Measurements from ENCODE around the gene DAZAP2. TPM values are rescaled to one million over a fixed set of nuclear protein-coding genes. Genes with fewer than 3 reads are reported as not detected.

The DAZAP2 gene
- polyA plus RNA-seq, 2 of the 4 experiments (the other 2 are of a cell fraction), result 304 to 375 TPM

DNA sequence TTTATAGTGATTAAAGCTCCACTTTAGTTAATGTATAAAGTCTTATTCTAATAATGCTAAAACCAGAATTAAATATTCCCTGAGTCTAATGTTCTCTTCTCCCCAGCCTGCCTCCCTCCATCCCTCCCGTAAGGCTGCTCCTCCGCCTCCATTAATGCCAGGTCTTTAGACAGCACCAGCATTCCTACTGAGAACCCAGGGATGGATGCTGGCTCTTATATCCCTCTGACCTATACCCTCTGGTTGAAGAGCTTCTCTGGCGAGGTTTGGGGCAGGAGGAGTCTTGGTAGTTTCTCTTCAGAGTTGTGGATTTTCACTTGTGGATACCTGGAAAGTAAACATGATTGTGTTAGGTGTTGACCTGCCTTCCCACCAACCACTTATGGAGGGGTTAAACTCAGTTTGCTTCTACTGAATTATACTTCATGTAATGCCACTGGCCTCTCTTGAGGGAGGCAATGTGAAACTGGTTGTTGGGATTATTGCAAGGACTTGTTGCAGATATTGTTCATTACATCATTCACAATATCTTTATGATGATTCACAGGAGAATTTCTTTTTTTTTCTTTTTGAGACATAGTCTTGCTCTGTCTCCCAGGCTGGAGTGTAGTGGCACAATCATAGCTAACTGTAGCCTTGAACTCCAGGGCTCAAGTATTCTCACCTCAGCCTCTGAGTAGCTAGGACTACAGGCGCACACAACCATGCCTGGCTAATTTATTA, 42.7 kb downstream of the DAZAP2 start:
- Histone ChIP-seq H3K9me3 (no peaks in the 10 kb centered on the region), H3K4me3 (no peak overlapping the region), H3K4me1 (peaks cover 14% of the 10 kb centered on the region; the same call in 2 of the 3 replicates), H3K4me2 (peak overlapping the region; percentile 45), H3K27ac (peak overlapping the region; percentile 26 to 65; a peak in 4 of 6 replicates)
- CTCF ChIA-PET, result interaction anchor here (1.2 to 5.1 kb wide), 3 partner anchors 45 to 70 kb away, joined by 3 to 29 read pairs (median 5); no protein-coding TSS in a partner anchor
- WGBS (ENCODE audit: missing lambda C conversion rate), result 81% methylated on average over 4 of the region's 4 CpGs
- TF ChIP-seq, protein P1, sequence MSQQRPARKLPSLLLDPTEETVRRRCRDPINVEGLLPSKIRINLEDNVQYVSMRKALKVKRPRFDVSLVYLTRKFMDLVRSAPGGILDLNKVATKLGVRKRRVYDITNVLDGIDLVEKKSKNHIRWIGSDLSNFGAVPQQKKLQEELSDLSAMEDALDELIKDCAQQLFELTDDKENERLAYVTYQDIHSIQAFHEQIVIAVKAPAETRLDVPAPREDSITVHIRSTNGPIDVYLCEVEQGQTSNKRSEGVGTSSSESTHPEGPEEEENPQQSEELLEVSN (IDR thresholded peaks at IDR 0.05; ENCODE audit: borderline replicate concordance, low read depth), result no peak
- TF ChIP-seq CHD2 (IDR thresholded peaks at IDR 0.05; ENCODE audit: low read length, partially characterized antibody), result no peak
- no peak for TF ChIP-seq NPAS2 (CRISPR knock-in tag; IDR thresholded peaks at IDR 0.05; ENCODE audit: borderline replicate concordance)
- no peak for TF ChIP-seq CHD4 (IDR thresholded peaks at IDR 0.05; ENCODE audit: borderline replicate concordance)
- TF ChIP-seq HEYL (CRISPR knock-in tag; IDR thresholded peaks at IDR 0.05), result no peak
- no peak for TF ChIP-seq JUNB (IDR thresholded peaks at IDR 0.05)
- TF ChIP-seq GATA3 (IDR thresholded peaks at IDR 0.05; ENCODE audit: borderline replicate concordance), result no peak
- no peak for TF ChIP-seq HOXB13 (CRISPR knock-in tag; IDR thresholded peaks at IDR 0.05; ENCODE audit: low read depth)
- no peak for TF ChIP-seq ZNF302 (CRISPR knock-in tag; IDR thresholded peaks at IDR 0.05)
- TF ChIP-seq SREBF2 (IDR thresholded peaks at IDR 0.05), result no peak
- no peak for TF ChIP-seq NFE2L2 (conservative IDR thresholded peaks at IDR 0.05; ENCODE audit: low read length)
- no peak for TF ChIP-seq RCOR1 (IDR thresholded peaks at IDR 0.05; ENCODE audit: low read depth, low read length)
- no peak for TF ChIP-seq ZFP36 (IDR thresholded peaks at IDR 0.05; ENCODE audit: borderline replicate concordance, partially characterized antibody)
- no peak for TF ChIP-seq MYC (IDR thresholded peaks at IDR 0.05; ENCODE audit: borderline replicate concordance, low read length)
- TF ChIP-seq, protein P2, sequence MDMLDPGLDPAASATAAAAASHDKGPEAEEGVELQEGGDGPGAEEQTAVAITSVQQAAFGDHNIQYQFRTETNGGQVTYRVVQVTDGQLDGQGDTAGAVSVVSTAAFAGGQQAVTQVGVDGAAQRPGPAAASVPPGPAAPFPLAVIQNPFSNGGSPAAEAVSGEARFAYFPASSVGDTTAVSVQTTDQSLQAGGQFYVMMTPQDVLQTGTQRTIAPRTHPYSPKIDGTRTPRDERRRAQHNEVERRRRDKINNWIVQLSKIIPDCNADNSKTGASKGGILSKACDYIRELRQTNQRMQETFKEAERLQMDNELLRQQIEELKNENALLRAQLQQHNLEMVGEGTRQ (IDR thresholded peaks at IDR 0.05), result no peak
- TF ChIP-seq PHF8 (IDR thresholded peaks at IDR 0.05; ENCODE audit: borderline replicate concordance, low read depth), result no peak
- TF ChIP-seq, protein P3, sequence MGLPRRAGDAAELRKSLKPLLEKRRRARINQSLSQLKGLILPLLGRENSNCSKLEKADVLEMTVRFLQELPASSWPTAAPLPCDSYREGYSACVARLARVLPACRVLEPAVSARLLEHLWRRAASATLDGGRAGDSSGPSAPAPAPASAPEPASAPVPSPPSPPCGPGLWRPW (IDR thresholded peaks at IDR 0.05), result no peak
- TF ChIP-seq CEBPB (IDR thresholded peaks at IDR 0.05), result no peak
- no peak for TF ChIP-seq EHMT2 (IDR thresholded peaks at IDR 0.05; ENCODE audit: low read depth)
- TF ChIP-seq ZSCAN20 (CRISPR knock-in tag; IDR thresholded peaks at IDR 0.05), result no peak
- POLR2A ChIA-PET, result interaction anchor here (0.6 to 1.0 kb wide), 2 partner anchors 11 to 45 kb away, joined by 3 to 5 read pairs; partner anchors contain the start of gene SMAGP
- ATAC-seq (peak; percentile 59 to 61), FAIRE-seq (no peak), DNase-seq (ENCODE audit: low read depth in 1 of 2, low spot score in 1 of 2) (peak in 1 of 2 experiments; percentile 16)

DNA sequence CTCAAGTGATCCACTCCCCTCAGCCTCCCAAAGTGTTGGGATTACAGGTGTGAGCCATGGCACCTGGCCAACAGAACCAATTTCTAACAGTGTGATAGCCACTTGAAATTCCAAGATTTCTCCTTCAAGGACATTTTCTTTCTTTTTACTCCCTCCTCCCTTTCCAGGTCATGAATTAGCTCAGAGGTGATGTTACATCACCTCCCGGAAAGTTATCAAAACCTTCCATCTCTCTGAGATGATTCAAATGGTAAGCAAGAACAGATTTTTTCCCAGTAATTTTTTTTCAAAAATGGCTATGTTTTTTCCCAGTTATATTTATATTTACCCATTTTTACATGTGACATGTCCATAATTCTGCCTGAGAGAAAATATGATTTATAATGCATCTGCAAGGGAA, 47.2 kb downstream of the DAZAP2 start:
- FAIRE-seq (no peak), ATAC-seq (no peak), DNase-seq (ENCODE audit: low read depth in 1 of 2, low spot score in 1 of 2) (no peak)
- ChIA-PET POLR2A (no interaction called here), CTCF (interaction anchor here (1.2 to 1.6 kb wide), 3 partner anchors 15 to 56 kb away, joined by 3 to 9 read pairs (median 3); partner anchors contain the start of gene SMAGP)
- WGBS (ENCODE audit: missing lambda C conversion rate), result 89% methylated on average over 1 of the region's 1 CpG
- Histone ChIP-seq H3K27ac (no peak overlapping the region), H3K4me1 (peaks cover 11% of the 10 kb centered on the region; the same call in 2 of the 3 replicates), H3K4me2 (no peak overlapping the region), H3K9me3 (no peaks in the 10 kb centered on the region), H3K4me3 (no peak overlapping the region)
- TF ChIP-seq, protein P4, sequence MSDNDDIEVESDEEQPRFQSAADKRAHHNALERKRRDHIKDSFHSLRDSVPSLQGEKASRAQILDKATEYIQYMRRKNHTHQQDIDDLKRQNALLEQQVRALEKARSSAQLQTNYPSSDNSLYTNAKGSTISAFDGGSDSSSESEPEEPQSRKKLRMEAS (IDR thresholded peaks at IDR 0.05), result no peak
- TF ChIP-seq RNF2 (IDR thresholded peaks at IDR 0.05; ENCODE audit: borderline replicate concordance, low read depth), result no peak
- no peak for TF ChIP-seq CEBPB (IDR thresholded peaks at IDR 0.05)
- TF ChIP-seq SREBF2 (IDR thresholded peaks at IDR 0.05), result no peak
- TF ChIP-seq, protein P3 (IDR thresholded peaks at IDR 0.05), result no peak
- TF ChIP-seq, protein P5, sequence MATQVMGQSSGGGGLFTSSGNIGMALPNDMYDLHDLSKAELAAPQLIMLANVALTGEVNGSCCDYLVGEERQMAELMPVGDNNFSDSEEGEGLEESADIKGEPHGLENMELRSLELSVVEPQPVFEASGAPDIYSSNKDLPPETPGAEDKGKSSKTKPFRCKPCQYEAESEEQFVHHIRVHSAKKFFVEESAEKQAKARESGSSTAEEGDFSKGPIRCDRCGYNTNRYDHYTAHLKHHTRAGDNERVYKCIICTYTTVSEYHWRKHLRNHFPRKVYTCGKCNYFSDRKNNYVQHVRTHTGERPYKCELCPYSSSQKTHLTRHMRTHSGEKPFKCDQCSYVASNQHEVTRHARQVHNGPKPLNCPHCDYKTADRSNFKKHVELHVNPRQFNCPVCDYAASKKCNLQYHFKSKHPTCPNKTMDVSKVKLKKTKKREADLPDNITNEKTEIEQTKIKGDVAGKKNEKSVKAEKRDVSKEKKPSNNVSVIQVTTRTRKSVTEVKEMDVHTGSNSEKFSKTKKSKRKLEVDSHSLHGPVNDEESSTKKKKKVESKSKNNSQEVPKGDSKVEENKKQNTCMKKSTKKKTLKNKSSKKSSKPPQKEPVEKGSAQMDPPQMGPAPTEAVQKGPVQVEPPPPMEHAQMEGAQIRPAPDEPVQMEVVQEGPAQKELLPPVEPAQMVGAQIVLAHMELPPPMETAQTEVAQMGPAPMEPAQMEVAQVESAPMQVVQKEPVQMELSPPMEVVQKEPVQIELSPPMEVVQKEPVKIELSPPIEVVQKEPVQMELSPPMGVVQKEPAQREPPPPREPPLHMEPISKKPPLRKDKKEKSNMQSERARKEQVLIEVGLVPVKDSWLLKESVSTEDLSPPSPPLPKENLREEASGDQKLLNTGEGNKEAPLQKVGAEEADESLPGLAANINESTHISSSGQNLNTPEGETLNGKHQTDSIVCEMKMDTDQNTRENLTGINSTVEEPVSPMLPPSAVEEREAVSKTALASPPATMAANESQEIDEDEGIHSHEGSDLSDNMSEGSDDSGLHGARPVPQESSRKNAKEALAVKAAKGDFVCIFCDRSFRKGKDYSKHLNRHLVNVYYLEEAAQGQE (IDR thresholded peaks at IDR 0.05), result no peak
- no peak for TF ChIP-seq HEYL (CRISPR knock-in tag; IDR thresholded peaks at IDR 0.05)
- TF ChIP-seq, protein P6, sequence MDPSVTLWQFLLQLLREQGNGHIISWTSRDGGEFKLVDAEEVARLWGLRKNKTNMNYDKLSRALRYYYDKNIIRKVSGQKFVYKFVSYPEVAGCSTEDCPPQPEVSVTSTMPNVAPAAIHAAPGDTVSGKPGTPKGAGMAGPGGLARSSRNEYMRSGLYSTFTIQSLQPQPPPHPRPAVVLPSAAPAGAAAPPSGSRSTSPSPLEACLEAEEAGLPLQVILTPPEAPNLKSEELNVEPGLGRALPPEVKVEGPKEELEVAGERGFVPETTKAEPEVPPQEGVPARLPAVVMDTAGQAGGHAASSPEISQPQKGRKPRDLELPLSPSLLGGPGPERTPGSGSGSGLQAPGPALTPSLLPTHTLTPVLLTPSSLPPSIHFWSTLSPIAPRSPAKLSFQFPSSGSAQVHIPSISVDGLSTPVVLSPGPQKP (IDR thresholded peaks at IDR 0.05; ENCODE audit: low read depth, low read length), result no peak
- TF ChIP-seq JUN (IDR thresholded peaks at IDR 0.05), result no peak
- no peak for TF ChIP-seq ZNF302 (CRISPR knock-in tag; IDR thresholded peaks at IDR 0.05)
- no peak for TF ChIP-seq CBX2 (IDR thresholded peaks at IDR 0.05; ENCODE audit: borderline replicate concordance, low read depth)
- no peak for TF ChIP-seq CHD4 (IDR thresholded peaks at IDR 0.05; ENCODE audit: borderline replicate concordance)
- TF ChIP-seq TFCP2L1 (CRISPR knock-in tag; IDR thresholded peaks at IDR 0.05), result no peak
- TF ChIP-seq, protein P7, sequence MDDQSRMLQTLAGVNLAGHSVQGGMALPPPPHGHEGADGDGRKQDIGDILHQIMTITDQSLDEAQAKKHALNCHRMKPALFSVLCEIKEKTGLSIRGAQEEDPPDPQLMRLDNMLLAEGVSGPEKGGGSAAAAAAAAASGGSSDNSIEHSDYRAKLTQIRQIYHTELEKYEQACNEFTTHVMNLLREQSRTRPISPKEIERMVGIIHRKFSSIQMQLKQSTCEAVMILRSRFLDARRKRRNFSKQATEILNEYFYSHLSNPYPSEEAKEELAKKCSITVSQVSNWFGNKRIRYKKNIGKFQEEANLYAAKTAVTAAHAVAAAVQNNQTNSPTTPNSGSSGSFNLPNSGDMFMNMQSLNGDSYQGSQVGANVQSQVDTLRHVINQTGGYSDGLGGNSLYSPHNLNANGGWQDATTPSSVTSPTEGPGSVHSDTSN (IDR thresholded peaks at IDR 0.05), result no peak
